Activated naive CD4-positive, alpha-beta T cell treated with Interleukin-2 at 50 U/mL for 16 hours (primary cell): ENCODE measurements around the gene OR2A14.
"Not testable (repeated sequence)": the region's sequence is repeated elsewhere in the genome, so short reads cannot be mapped to it uniquely, and the experiment has no call there.

Experiments
- DNase-seq: peaks from one replicate; pipeline ENCODE4 v3.0.0-alpha.2; 2020

OR2A14 gene

DNA sequence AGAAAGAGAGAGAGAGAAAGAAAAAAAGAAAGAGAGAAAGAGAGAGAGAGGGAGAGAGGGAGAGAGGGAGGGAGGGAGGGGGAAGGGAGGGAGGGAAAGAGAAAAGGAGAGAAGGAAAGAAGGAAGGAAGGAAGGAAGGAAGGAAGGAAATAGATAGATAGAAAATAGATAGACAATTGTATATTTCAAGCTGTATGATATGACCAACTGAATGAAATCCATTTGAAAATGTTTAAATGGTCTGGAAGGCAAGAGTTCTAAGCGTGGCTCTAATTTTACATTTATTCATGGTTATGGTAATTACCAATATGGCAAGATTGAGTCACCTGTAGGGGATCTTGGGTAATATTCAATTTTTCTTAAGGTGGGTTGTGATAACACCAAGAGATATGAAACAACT lies 35.9 kb downstream of the OR2A14 start:
- DNase-seq, result no peak

DNA sequence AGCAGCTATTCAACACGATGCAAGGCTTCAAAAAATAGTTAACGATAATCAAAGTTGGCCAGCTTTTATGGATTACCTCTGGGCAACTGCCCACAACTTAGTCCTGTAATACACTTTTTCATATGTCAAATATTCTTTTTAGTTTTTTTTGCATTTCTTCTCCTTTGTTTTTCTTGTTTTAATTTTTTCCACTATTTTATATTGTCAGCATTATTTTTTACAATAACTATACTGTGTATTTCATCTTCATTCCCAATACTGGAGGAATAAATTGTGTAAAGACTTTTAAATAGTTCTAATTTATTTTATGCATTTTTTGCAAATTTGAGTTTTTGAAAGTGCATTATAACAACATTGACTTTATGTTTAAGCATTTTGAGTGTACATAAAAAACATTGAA lies 41.8 kb downstream of the OR2A14 start:
- DNase-seq, result no peak

DNA sequence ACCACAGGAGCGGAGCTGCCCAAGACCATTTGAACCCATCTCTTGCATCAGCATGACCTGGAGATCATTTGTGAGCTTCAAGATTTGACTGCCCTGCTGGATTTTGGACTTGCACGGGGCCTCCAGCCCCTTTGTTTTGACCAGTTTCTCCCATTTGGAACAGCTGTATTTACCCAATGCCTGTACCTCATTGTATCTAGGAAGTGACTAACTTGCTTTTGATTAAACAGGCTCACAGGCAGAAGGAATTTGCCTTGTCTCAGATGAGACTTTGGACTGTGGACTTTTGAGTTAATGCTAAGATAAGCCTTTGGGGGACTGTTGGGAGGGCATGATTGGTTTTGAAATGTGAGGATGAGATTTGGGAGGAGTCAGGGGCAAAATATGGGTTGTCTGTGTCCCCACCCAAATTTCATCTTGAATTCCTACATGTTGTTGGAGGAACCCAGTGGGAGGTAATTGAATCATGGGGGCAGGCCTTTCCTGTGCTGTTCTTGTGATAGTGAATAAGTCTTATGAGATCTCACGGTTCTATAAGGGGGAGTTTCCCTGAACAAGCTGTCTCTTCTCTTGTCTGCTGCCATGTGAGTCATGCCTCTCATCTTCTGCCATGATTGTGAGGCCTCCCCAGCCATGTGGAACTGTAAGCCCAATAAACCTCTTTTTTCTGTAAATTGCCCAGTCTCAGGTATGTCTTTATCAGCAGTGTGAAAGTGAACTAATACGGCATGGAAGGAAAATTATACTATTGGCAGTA lies 48.8 kb downstream of the OR2A14 start:
- DNase-seq, result not testable (repeated sequence)

DNA sequence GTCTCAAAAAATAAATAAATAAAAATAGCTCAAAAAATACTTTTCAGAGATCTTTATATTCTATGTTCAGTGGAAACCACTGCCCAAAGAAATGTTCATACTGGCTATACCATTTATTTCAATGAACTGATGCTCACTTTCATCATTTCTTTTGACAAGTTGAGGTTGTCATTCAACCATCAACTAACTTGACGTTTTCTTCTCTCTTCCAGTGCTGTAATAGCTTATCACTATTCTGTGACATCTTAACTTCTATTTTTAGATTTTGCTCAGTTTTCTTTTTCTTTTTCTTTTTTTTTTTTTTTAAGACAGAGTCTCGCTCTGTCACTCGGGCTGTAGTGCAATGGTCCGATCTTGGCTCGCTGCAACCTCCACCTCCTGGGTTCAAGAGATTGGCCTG lies 51.6 kb downstream of the OR2A14 start:
- no peak for DNase-seq

DNA sequence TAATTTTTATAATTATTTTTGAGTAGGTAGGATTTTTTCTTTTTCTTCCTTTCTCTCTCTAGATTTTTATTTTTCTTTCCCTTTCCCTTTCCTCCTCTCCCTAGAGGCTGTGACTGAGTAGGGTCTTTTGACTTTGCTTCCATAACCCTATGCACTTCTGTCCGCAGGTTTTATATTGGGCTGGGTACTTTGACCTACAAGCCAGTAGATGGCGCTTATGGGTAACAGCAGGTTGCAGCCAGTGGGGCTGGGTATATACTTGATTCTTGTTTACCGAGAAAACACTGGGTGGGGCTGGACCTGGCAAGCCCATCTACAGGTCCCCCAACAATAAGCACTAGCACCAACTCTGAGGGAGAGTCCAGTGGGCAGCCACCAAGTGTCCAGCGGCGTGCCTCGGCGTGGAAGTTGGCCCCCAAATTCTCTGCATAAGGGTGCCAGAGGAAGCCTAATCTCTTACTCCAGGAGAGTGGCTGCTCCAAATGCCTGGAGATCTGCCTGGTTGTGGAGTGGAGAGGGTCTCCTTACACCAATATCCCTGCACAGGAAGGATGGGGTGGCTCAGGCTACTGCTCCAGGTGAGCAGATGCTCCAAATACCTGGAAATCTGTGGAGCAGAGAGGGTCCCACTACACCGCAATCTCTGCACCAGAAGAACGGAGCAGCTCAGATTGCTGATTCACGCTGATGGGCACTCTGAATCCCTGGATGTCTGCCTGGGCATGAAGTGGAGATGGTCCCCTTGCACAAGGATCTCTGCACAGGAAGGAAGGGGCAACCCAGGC lies 55.6 kb downstream of the OR2A14 start:
- DNase-seq, result peak; percentile 8

DNA sequence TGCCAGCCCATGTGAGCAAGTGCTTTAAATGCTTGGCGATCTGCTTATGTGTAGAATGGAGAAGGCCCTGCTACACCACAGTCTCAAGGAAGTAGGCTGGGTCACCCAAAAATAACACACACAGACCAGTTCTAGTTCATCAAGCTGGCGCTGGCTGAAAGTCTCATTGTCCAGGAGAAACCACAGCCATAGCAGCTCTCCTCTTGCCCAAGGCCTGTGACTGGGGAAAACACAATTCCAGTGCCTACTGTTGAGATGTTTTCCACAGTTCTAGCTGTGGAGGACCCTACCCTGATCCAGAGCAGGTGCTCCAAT lies 56.1 kb downstream of the OR2A14 start:
- DNase-seq, result not testable (repeated sequence)
